ENCODE measurements around the gene AZIN2. TPM values are rescaled to one million over a fixed set of nuclear protein-coding genes. Genes with fewer than 3 reads are reported as not detected.

Gene AZIN2
- total and polyA plus RNA-seq, 9 donors: 4.1 to 15.7 (median 9.4) TPM

DNA sequence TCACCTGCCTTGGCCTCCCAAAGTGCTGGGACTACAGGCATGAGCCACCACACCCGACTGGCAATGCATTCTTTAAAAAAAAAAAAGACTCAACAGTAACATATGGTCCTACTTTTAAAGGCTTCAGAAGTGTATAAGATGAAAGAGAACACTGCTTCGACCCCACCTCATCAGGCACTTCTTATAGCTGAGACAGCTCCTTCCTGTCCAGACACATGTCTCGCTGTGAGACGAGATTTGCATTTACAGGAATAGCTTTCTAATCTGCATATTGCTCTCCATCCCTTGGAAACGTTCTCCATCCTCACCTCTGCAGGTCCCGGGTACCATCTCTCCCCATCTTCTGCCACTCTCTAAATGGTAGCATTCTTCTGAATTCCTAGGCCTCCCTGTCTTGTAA is 6.7 kb downstream of the AZIN2 start:
- Histone ChIP-seq H3K4me3 (no peak overlapping the region), H3K27me3 (no peaks in the 10 kb centered on the region), H3K9me3 (no peaks in the 10 kb centered on the region), H3K4me1 (ENCODE audit: insufficient read depth) (no peaks in the 10 kb centered on the region), H3K36me3 (no peaks in the 10 kb centered on the region), H3K27ac (no peak overlapping the region)
- intact Hi-C loops (cut with DNase I): loop anchor here in 3 of 4 donors (10.0 kb wide), 1 partner anchor 153 kb away; no protein-coding TSS in a partner anchor
- DNase-seq: no peak
- WGBS, 3 donors: 81 to 84% (median 81%) methylated on average over 6 of the region's 6 CpGs
- TF ChIP-seq EP300 (IDR thresholded peaks at IDR 0.05) (no peak), POLR2A (IDR thresholded peaks at IDR 0.05) (no peak)
- TF ChIP-seq, protein P1, sequence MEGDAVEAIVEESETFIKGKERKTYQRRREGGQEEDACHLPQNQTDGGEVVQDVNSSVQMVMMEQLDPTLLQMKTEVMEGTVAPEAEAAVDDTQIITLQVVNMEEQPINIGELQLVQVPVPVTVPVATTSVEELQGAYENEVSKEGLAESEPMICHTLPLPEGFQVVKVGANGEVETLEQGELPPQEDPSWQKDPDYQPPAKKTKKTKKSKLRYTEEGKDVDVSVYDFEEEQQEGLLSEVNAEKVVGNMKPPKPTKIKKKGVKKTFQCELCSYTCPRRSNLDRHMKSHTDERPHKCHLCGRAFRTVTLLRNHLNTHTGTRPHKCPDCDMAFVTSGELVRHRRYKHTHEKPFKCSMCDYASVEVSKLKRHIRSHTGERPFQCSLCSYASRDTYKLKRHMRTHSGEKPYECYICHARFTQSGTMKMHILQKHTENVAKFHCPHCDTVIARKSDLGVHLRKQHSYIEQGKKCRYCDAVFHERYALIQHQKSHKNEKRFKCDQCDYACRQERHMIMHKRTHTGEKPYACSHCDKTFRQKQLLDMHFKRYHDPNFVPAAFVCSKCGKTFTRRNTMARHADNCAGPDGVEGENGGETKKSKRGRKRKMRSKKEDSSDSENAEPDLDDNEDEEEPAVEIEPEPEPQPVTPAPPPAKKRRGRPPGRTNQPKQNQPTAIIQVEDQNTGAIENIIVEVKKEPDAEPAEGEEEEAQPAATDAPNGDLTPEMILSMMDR (IDR thresholded peaks at IDR 0.05): no peak

DNA sequence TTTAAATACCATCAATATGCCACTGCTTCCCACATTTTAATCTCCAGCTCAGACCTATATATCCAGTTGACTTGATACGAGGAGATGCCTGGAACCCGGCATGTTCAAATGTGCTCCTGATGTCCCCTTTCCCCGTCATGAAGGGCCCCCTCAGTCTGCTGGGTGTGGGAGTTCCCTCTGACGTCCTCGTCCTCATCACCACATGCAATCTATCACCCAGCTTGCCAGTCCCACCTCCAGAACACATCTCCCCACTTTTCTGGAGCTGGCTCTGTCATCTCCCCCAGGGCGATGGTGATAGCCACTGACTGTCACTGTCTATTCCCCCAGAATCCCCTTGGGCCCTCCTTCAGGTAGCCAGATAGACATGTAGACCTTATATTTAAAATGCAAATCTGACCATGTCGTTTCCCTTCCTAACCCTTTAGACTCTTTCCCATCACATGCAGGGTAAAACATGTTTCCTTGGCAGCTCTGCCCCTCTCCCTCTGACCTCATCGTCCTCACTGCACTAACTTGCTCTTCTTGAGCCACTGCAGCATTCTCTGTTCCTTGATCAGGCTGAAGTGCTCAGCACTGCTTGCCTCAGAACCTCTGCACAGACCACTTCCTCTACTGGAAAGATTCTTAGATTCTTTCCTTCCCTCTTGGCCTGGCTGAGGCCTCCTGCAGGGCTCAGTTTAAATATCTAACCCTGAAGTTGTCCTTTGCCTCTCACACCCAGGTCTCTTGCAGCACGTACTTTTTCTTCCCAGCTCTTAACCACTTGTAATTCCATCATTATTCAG is 7.4 kb downstream of the AZIN2 start:
- Histone ChIP-seq H3K27me3 (no peaks in the 10 kb centered on the region), H3K4me3 (no peak overlapping the region), H3K36me3 (no peaks in the 10 kb centered on the region), H3K27ac (no peak overlapping the region), H3K4me1 (ENCODE audit: insufficient read depth) (no peaks in the 10 kb centered on the region), H3K9me3 (no peaks in the 10 kb centered on the region)
- WGBS, 3 donors: 78% methylated on average over 9 of the region's 9 CpGs
- intact Hi-C loops (cut with DNase I): loop anchor here in 3 of 4 donors (10.0 kb wide), 1 partner anchor 154 kb away; no protein-coding TSS in a partner anchor
- no peak for DNase-seq
- TF ChIP-seq, protein P1 (IDR thresholded peaks at IDR 0.05): no peak
- TF ChIP-seq EP300 (IDR thresholded peaks at IDR 0.05) (no peak), POLR2A (IDR thresholded peaks at IDR 0.05) (no peak)

DNA sequence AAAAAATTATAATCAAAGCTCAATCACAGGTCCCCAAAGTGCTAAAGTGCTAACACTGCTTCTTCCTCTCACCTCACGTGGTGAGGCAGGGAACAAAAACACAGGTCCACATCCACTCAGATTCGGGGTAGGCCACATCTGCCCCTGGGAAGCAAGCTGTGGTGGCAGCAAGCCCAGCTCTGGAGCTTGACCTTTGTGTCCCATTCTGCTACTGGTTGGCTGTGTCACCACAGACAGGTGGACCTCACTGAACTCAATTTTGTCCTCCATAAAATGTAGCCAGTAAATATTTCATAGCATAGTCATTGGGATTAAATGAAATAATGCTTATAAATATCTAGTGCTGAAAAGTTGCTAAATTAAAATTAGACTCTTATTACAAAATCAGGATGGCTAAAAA is 8.5 kb downstream of the AZIN2 start:
- intact Hi-C loops (cut with DNase I): loop anchor here in 3 of 4 donors (10.0 kb wide), 1 partner anchor 155 kb away; no protein-coding TSS in a partner anchor
- Histone ChIP-seq H3K9me3 (no peaks in the 10 kb centered on the region), H3K27ac (no peak overlapping the region), H3K4me3 (no peak overlapping the region), H3K27me3 (no peaks in the 10 kb centered on the region), H3K4me1 (ENCODE audit: insufficient read depth) (no peaks in the 10 kb centered on the region), H3K36me3 (no peaks in the 10 kb centered on the region)
- DNase-seq: no peak
- TF ChIP-seq, protein P1 (IDR thresholded peaks at IDR 0.05): no peak
- no peak for TF ChIP-seq POLR2A (IDR thresholded peaks at IDR 0.05)
- no peak for TF ChIP-seq EP300 (IDR thresholded peaks at IDR 0.05)
- 73 to 82% (median 80%) methylated on average over 2 of the region's 2 CpGs for WGBS, 3 donors

DNA sequence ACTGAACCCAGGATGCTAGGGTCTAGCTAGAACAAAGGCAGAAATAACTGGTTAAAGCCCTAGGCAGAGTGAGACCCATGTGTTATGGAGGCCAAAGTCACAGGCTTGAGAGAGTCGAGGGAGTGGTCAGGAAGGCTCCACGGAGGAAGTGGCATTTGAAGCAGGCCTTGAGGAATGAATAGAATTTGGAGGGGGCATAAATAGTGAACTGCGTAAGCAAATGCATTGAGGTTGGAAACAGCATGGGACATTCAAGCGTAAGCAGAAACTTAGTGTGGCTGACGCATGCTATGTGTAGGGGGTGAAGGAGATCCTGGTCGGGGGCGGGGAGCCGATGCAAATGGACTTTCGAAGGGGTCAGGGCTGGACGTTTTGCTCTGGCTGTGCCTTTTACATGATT is 11.5 kb downstream of the AZIN2 start:
- TF ChIP-seq POLR2A (IDR thresholded peaks at IDR 0.05) (no peak), EP300 (IDR thresholded peaks at IDR 0.05) (no peak)
- TF ChIP-seq, protein P1 (IDR thresholded peaks at IDR 0.05): no peak
- H3K4me1 ChIP-seq (ENCODE audit: insufficient read depth): peaks cover 2% of the 10 kb centered on the region
- intact Hi-C loops (cut with DNase I): loop anchor here in 2 of 4 donors (10.0 kb wide), 2 partner anchors 372 to 522 kb away; no protein-coding TSS in a partner anchor
- no peak for DNase-seq
- H3K9me3 ChIP-seq: no peaks in the 10 kb centered on the region
- H3K4me3 ChIP-seq: no peak overlapping the region
- no peaks in the 10 kb centered on the region for H3K27me3 ChIP-seq
- WGBS, 3 donors: 87 to 90% (median 87%) methylated on average over 10 of the region's 10 CpGs
- H3K27ac ChIP-seq: no peak overlapping the region
- no peaks in the 10 kb centered on the region for H3K36me3 ChIP-seq

All from ovary (tissue), 9 donors.